Activated CD4-positive, alpha-beta T cell treated with anti-CD3 and anti-CD28 coated beads for 48 hours (primary cell): ENCODE measurements around the gene SH2B3.
"Not testable (repeated sequence)": the region's sequence is repeated elsewhere in the genome, so short reads cannot be mapped to it uniquely, and the experiment has no call there.

Source experiments
- DNase-seq: peaks from one replicate; pipeline ENCODE4 v3.0.0-alpha.2; 2020

Gene SH2B3

DNA sequence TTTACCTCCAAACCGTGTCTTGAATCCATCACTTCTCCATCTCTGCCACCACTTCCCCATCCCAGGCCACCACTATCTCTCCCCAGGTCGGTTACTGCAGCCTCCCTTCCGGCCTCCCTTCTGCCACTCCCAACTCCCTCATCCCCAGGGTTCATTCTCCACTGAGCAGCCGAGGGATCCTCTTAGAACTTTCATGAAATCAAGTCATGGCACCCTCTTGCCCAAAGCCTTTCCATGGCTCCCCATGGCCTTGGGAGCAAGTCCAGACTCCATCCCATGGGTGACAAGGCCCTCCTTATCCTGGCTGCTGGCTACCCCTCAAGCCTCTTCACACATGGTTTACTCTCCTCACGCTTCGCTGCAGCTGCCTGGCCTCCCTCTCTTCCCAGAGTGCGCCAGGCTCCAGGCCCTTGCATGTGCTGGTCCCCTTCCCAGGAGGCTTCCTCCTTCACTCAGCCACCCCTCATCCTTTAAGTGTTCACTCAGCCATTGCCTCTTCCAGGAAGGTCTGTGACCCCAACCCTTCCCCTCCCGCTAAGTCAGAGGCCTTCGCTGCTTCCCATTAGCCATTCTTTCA is 17.9 kb upstream of the SH2B3 start:
- no peak for DNase-seq

GRCh38 chr12:111389635-111390034 is 16.1 kb upstream of the SH2B3 start:
- DNase-seq: no peak

- DNase-seq: no peak
Observed at GRCh38 chr12:111390910-111391309, 14.8 kb upstream of the SH2B3 start.

- DNase-seq: no peak
Observed at GRCh38 chr12:111393700-111394300, 11.9 kb upstream of the SH2B3 start.

DNA sequence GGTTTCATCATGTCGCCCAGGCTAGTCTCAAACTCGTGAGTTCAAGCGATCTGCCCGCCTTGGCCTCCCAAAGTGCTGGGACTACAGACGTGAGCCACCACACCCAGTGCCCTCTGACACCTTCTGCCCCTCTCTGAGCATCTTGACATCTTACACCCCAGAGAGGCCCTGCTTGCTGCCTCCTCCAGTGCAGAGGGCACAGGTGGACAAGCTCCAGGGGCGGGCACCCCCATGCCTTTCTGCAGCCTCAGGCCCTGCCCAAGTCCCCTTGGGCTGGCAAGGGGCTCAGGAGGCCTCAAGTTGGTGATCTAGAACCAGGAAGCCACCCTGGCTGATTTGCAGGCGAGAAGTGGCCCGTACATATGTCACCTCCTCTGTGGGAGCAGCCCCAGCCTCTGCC is 11.2 kb upstream of the SH2B3 start:
- DNase-seq: no peak

DNA sequence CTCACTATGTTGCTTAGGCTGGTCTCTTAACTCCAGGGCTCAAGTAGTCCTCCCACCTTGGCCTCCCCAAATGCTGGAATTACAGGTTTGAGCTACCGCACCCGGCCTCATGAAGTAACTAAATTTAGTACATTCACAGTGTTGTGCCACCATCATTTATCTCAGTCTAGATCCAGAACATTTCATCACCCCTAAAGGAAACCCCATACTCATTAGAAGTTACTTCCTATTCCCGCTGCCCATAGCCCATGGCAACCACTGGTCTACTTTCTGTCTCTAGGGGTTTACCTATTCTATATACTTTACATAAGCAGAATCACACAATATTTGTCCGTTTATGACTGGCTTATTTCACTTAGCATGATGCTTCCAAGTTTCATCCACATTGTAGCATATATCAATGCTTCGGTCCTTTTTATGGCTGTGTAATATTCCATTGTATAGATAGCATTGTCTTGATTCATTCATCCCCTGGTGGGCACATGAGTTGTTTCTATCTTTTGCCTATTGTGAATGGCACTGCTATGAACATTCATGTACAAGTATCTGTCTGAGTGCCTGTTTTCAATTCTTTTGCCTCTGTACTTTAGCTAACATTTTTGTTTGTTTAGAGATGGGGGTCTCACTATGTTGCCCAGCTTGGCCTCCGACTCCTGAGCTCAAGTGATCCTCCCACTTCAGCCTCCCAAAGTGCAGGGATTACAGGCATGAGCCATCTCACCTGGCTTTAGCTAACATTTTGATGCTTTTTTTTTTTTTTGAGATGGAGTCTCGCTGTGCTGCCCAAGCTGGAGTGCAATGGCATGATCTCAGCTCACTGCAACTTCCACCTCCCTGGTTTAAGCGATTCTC is 10.2 kb upstream of the SH2B3 start:
- no peak for DNase-seq

DNA sequence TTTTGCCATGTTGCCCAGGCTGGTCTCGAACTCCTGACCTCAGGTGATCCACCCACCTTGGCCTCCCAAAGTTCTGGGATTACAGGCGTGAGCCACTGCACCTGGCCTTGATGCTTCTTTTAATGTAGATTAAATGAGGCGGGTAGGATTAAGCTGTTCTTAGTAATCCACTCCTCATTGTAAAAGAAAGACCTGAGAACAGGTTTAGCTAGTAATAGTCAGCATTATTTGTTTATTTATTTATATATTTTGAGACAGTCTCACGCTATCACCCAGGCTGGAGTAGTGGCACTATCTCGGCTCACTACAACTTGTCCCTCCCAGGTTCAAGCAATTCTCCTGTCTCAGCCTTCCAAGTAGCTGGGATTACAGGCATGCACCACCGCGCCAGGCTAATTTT is 9.5 kb upstream of the SH2B3 start:
- not testable (repeated sequence) for DNase-seq

- DNase-seq: peak; percentile 91
Observed at GRCh38 chr12:111396726-111397445, 8.8 kb upstream of the SH2B3 start.

DNA sequence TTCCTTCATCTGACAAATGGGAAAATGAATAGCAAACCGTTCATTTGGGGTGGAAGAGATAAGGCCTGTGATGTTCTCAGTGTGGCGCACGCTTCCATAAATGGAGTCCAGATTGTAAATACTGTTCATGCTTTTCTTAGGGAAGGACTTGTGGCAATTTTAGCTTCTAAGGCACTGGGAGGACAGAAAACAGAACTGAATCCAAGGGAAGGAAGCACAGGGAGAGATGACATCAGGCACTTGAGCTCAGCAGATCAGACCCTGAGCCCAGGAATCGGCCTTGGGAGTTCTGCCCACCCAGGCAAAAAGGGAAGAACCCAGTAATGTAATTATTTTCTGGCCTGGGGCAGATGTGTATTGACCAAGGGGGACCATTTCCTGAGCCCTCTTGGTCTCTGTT is 7.2 kb upstream of the SH2B3 start:
- DNase-seq: no peak

- DNase-seq: not testable (repeated sequence)
Observed at GRCh38 chr12:111399741-111400404, 5.8 kb upstream of the SH2B3 start.

GRCh38 chr12:111401167-111401605 is 4.5 kb upstream of the SH2B3 start:
- DNase-seq: no peak

DNA sequence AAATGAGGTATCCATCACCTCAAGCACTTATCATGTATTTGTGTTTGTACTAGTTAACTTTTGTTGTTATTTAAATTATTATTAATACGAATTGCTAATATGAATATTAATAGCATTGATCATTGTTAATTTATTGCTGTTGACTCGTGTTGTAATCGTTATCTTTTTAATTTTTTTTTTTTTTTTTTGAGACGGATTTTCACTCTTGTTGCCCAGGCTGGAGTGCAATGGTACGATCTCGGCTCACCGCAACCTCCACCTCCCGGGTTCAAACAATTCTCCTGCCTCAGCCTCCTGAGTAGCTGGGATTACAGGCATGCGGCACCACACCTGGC is 3.3 kb upstream of the SH2B3 start:
- not testable (repeated sequence) for DNase-seq

DNA sequence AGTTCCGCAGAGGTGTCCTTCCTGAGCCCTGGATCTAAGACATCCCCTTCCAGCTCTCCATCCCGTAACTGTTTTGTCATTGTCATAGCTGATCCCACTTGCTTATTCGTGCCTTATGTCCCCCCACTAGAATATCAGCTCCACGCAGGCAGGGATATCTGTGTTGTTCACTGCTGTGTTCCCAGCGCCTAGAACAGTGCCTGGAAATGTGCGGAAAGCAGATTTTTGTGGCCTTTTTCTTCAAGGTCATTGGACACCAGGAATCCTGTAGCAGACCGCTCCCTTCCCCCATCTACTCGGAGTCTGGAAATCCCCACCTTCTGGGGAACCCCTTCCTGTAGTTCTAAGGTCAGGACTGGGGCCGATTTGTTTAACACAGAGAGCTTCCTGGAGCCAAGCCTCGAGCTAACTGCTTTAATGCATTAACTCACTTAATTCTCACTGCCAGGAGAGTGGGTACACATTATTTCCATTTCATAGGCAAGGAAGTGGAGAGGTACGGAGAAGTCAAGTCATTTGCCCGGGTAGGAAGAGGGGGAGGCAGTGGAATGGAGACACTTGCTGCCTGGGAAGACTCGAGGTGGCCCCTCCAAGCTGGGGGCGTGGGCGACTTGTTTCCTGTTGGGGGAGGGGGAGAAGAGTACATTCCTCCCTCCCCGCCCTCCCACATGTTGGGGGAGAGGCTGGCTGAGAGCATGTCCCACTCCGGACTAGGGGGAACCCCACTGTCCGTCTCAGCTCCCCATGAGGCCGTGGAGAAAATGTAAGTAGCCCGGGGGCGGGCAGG is 1.2 kb upstream of the SH2B3 start:
- peak; percentile 84 for DNase-seq

GRCh38 chr12:111405149-111405858 is 419 bp upstream of the SH2B3 start:
- peak; percentile 100 for DNase-seq

DNA sequence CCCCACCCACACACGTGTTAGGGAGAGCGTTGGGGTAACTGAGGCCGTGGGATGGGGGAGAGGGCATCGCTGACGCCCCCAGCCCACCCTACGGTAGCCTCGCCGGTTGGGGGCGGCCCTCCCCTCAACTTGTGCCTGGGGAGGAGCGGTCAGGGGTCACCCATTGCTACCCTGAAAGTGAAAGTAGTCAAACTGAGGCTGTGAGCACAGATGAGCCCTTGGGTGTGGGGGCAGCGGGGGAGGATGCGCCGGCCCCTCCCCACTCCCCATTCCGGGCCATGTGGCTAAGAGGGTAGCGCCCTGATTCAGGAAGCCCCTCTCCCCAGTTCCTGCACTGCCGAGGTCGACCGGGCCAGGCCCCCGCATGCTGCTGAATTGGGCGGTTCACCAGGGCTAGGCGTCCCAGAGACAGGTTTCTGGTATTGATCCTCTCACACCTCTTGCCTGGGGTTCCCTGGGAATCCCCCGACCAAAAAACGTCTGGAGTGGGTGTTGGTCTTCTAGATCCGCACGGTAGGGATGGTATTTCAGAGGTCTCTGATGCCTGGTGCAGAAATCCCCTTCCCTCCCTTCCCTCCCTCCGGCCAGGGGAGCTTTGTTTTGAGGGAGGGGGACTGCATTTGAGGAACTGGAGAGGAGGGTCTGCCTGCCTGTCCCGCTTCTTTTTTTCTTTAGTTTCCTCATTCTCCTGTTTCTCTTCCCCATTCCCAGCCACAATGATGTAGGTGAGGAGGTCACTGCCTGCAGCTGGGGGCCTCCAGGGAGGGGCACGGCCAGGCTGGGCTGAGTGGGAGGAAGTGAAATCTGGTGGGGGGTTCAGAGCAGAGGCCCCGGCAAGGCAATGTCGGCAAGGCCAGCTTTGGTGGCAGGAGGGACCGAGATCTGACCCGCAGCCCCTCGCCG is 1.0 kb downstream of the SH2B3 start:
- DNase-seq: peak; percentile 66

DNA sequence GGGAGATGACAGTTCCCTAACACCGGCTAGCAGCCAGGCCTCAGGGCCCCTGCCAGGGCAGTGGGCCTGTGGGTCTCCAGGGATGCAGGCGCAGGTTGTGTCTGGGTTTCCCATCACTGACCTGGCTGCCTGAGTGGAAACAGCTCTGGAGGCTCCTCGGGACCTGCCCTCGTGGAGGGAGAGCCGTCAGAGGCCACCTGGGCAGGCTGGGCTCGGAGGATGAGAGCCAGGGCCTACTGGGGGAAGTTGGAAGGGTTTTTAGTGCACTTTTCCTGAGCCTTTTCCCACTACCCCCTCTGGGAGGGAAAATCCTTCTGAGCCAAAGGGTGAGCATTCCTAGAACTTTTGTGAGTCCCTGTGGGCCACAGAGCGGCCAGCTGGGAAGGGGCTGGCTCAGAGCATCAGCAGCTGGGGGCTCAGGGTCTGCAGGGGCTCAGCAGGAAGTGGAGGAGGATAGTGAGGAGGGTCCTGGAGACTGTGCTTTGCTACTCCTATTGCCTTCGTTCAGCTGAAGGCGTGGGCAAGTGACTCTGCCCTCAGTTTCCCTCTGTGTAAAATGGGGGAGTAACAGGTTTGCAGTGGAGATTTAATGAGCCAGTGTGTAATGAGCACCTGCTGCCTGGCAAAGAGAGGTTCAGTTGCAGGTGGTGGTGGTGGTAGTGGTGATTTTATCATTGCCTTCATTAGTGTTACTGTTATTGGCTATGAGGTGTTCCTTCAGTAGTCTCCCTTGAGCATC is 1.8 kb downstream of the SH2B3 start:
- no peak for DNase-seq

DNA sequence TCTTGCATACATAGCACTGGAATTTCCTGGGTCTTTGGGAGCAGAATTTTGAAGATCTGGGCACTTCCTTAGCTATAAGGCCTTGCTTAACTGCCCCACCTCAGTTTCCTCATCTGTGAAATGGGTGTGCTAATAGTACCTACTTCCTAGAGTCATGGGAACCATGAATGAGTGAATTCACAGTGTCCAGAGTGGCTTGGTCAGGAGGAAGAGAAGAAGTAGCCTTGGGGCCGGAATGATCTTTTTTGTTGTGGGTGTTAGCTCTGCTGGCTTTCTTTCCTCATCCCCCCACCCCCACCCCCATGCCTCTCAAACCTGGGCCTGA is 2.4 kb downstream of the SH2B3 start:
- no peak for DNase-seq

GRCh38 chr12:111408686-111409402 is 3.1 kb downstream of the SH2B3 start:
- no peak for DNase-seq

DNA sequence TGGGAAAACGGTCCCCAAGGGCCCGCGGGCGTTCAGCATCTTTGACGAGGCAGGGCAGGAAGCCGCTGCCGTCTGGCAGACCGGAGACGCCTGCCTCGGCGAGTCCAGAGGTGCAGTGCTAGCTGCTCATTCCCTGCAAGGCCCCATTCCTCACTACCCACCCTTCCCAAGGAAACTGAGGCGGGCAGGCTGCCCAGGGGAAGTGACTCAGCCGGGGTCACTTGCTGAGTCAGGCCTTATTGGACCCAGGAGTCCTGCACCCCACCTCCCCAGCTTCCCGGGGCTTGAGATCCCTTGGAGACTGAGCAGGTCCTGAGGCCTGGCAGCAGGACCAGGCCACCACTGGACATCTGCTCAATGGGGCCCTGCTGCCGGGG is 3.7 kb downstream of the SH2B3 start:
- DNase-seq: no peak
